ENCODE data around the gene RASGEF1C.

GRCh38 chr5:180142021-180142765 is 66.8 kb downstream of the RASGEF1C start:
- no peak for TF ChIP-seq CTCF (IDR thresholded peaks at IDR 0.05)
- TF ChIP-seq POLR2A (IDR thresholded peaks at IDR 0.05), result no peak

Data from lower leg skin (tissue), 3 donors.